Measurements from ENCODE around the gene ARL15.

- TF ChIP-seq POLR2A (IDR thresholded peaks at IDR 0.05; ENCODE audit: control extremely low read depth in 1 of 2, low read depth in 2 of 2, low read length in 2 of 2), result no peak
- no peak for TF ChIP-seq CTCF (IDR thresholded peaks at IDR 0.05; ENCODE audit: control extremely low read depth in 1 of 3, insufficient read depth in 1 of 3, low read depth in 1 of 3, low read length in 3 of 3)
- TF ChIP-seq PHF8 (conservative IDR thresholded peaks at IDR 0.05; ENCODE audit: low read depth, low read length), result no peak
- TF ChIP-seq TBP (IDR thresholded peaks at IDR 0.05; ENCODE audit: low read depth, low read length), result no peak
- TF ChIP-seq RNF2 (IDR thresholded peaks at IDR 0.05; ENCODE audit: borderline replicate concordance, low read depth, low read length, missing control alignments, poor library complexity, severe bottlenecking), result no peak
- TF ChIP-seq EZH2 (IDR thresholded peaks at IDR 0.05; ENCODE audit: low read depth, low read length, severe bottlenecking), result no peak
- TF ChIP-seq SIRT6 (IDR thresholded peaks at IDR 0.05; ENCODE audit: low read length), result no peak
- TF ChIP-seq EP300 (IDR thresholded peaks at IDR 0.05; ENCODE audit: borderline replicate concordance in 1 of 2, low read depth in 2 of 2, low read length in 2 of 2), result no peak
Observed at GRCh38 chr5:53879708-53880323, 430.6 kb downstream of the ARL15 start.

Measured in H1 (cell line).